HCT116 (cell line): ENCODE results near the gene ABHD16A.

Experiments
- EZH2 ChIP-seq: fragments of 200-600 bp; sonication (generic); IDR thresholded peaks from 2 replicates; pipeline ENCODE4 v1.6.1; 2017; ENCODE audit warnings: antibody characterized with exemption, mixed run types
- EZH2phosphoT487 ChIP-seq: fragments of 200-600 bp; IDR thresholded peaks from 2 replicates; pipeline ENCODE4 v1.6.1; 2018; ENCODE audit warnings: antibody characterized with exemption, borderline replicate concordance
- FOSL1 ChIP-seq: IDR thresholded peaks from 2 replicates; pipeline ENCODE4 v1.6.1; 2012; ENCODE audit warnings: low read depth
- JUND ChIP-seq: IDR thresholded peaks from 2 replicates; pipeline ENCODE4 v1.6.1; 2012
- MAX ChIP-seq: IDR thresholded peaks from 2 replicates; pipeline ENCODE4 v1.6.1; 2012
- POLR2A ChIP-seq: IDR thresholded peaks from 2 replicates; pipeline ENCODE4 v1.7.0; 2011; ENCODE audit warnings: borderline replicate concordance; ENCODE audit not compliant: insufficient read depth, insufficient read length; ENCODE audit errors: extremely low read depth
- RAD21 ChIP-seq: IDR thresholded peaks from 2 replicates; pipeline ENCODE4 v1.6.1; 2012; ENCODE audit warnings: low read depth, mild to moderate bottlenecking
- SP1 ChIP-seq: IDR thresholded peaks from 2 replicates; pipeline ENCODE4 v1.6.1; 2012; ENCODE audit warnings: low read depth
- YY1 ChIP-seq: IDR thresholded peaks from 2 replicates; pipeline ENCODE4 v1.6.1; 2011; ENCODE audit warnings: low read length, low read depth, moderate library complexity, mild to moderate bottlenecking; ENCODE audit not compliant: insufficient replicate concordance; ENCODE audit errors: extremely low read depth
- ZNF274 ChIP-seq: fragments of 200-500 bp; sonication (Bioruptor generic); IDR thresholded peaks from 2 replicates; pipeline ENCODE4 v1.6.1; 2014; ENCODE audit warnings: mild to moderate bottlenecking, low read depth, low read length, inconsistent platforms
- TF ChIP-seq, protein P1 (sequence below), 3 experiments: fragments of 200-600 bp in 1 of 3; sonication (generic) in 1 of 3; IDR thresholded peaks in 2 of 3; conservative IDR thresholded peaks in 1 of 3; 2 replicates each; pipeline ENCODE4 v1.5.1; 2012 to 2017; ENCODE audit warnings: low read depth in 2 of 3, low read length in 2 of 3, antibody characterized with exemption in 1 of 3, borderline replicate concordance in 1 of 3, control low read depth in 1 of 3, mild to moderate bottlenecking in 1 of 3, mixed read lengths in 1 of 3, mixed run types in 1 of 3, moderate library complexity in 1 of 3; ENCODE audit not compliant: insufficient read depth in 1 of 3
- TF ChIP-seq, protein P2 (sequence below): IDR thresholded peaks from 2 replicates; pipeline ENCODE4 v1.6.1; 2012; ENCODE audit warnings: low read depth
- TF ChIP-seq, protein P3 (sequence below): IDR thresholded peaks from 2 replicates; pipeline ENCODE4 v1.6.1; 2011; ENCODE audit warnings: mild to moderate bottlenecking, low read length, moderate library complexity; ENCODE audit not compliant: insufficient replicate concordance; ENCODE audit errors: extremely low read depth
- TF ChIP-seq, protein P4 (sequence below): IDR thresholded peaks from 2 replicates; pipeline ENCODE4 v1.6.1; 2012

DNA sequence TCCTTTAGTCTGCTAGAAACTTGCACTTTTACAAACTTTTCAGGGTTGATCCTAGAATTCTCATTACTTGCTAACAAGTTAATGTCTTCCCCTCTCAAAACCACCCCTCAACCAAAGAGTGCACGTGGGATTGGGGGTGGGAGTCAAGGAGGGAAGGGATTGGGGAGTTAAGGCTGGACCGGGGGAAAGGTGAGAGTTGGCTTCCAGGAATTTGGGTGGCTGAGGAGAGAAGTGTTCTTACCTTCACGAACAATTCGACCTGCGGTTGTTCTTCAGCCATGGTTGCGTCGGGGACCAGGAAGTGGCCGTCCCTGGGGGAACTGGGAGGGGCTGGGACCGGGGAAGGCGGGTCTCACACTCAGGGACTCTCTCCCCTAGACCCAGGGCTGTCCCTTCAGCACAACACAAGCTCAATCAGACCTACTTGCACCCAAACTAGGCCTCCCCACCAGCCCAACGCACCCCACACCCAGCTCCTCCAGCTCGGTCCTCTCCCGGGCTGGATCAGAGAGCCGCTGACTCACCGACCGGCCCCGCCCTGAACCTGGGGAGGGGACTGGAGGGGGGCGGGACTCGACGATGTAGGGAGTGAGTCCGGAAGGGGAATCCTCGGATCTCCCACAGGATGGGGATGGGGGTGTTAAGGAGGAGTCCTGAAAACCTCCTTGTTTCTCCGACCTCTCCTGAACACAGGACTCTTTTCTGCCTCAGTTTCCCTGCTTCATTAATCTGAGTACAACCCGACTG, 33.1 kb upstream of the ABHD16A start, which contains the start of gene CLIC1:
- TF ChIP-seq POLR2A: peak; percentile 47
- TF ChIP-seq, protein P1, sequence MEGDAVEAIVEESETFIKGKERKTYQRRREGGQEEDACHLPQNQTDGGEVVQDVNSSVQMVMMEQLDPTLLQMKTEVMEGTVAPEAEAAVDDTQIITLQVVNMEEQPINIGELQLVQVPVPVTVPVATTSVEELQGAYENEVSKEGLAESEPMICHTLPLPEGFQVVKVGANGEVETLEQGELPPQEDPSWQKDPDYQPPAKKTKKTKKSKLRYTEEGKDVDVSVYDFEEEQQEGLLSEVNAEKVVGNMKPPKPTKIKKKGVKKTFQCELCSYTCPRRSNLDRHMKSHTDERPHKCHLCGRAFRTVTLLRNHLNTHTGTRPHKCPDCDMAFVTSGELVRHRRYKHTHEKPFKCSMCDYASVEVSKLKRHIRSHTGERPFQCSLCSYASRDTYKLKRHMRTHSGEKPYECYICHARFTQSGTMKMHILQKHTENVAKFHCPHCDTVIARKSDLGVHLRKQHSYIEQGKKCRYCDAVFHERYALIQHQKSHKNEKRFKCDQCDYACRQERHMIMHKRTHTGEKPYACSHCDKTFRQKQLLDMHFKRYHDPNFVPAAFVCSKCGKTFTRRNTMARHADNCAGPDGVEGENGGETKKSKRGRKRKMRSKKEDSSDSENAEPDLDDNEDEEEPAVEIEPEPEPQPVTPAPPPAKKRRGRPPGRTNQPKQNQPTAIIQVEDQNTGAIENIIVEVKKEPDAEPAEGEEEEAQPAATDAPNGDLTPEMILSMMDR (IDR thresholded peaks at IDR 0.05 in 2 of 3, conservative IDR thresholded peaks at IDR 0.05 in 1 of 3; ENCODE audit: borderline replicate concordance in 1 of 3, insufficient read depth in 1 of 3, low read depth in 2 of 3, low read length in 2 of 3): no peak
- TF ChIP-seq SP1: no peak
- TF ChIP-seq EZH2phosphoT487: no peak
- TF ChIP-seq MAX: no peak
- peak; percentile 55 for TF ChIP-seq YY1
- no peak for TF ChIP-seq RAD21
- TF ChIP-seq, protein P2, sequence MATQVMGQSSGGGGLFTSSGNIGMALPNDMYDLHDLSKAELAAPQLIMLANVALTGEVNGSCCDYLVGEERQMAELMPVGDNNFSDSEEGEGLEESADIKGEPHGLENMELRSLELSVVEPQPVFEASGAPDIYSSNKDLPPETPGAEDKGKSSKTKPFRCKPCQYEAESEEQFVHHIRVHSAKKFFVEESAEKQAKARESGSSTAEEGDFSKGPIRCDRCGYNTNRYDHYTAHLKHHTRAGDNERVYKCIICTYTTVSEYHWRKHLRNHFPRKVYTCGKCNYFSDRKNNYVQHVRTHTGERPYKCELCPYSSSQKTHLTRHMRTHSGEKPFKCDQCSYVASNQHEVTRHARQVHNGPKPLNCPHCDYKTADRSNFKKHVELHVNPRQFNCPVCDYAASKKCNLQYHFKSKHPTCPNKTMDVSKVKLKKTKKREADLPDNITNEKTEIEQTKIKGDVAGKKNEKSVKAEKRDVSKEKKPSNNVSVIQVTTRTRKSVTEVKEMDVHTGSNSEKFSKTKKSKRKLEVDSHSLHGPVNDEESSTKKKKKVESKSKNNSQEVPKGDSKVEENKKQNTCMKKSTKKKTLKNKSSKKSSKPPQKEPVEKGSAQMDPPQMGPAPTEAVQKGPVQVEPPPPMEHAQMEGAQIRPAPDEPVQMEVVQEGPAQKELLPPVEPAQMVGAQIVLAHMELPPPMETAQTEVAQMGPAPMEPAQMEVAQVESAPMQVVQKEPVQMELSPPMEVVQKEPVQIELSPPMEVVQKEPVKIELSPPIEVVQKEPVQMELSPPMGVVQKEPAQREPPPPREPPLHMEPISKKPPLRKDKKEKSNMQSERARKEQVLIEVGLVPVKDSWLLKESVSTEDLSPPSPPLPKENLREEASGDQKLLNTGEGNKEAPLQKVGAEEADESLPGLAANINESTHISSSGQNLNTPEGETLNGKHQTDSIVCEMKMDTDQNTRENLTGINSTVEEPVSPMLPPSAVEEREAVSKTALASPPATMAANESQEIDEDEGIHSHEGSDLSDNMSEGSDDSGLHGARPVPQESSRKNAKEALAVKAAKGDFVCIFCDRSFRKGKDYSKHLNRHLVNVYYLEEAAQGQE: no peak
- TF ChIP-seq EZH2: no peak
- no peak for TF ChIP-seq ZNF274
- TF ChIP-seq FOSL1: no peak
- TF ChIP-seq, protein P3, sequence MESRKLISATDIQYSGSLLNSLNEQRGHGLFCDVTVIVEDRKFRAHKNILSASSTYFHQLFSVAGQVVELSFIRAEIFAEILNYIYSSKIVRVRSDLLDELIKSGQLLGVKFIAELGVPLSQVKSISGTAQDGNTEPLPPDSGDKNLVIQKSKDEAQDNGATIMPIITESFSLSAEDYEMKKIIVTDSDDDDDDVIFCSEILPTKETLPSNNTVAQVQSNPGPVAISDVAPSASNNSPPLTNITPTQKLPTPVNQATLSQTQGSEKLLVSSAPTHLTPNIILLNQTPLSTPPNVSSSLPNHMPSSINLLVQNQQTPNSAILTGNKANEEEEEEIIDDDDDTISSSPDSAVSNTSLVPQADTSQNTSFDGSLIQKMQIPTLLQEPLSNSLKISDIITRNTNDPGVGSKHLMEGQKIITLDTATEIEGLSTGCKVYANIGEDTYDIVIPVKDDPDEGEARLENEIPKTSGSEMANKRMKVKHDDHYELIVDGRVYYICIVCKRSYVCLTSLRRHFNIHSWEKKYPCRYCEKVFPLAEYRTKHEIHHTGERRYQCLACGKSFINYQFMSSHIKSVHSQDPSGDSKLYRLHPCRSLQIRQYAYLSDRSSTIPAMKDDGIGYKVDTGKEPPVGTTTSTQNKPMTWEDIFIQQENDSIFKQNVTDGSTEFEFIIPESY: no peak
- no peak for TF ChIP-seq JUND
- TF ChIP-seq, protein P4, sequence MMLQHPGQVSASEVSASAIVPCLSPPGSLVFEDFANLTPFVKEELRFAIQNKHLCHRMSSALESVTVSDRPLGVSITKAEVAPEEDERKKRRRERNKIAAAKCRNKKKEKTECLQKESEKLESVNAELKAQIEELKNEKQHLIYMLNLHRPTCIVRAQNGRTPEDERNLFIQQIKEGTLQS: no peak
